ENCODE data around the gene PRELID1. TPM values are rescaled to one million over a fixed set of nuclear protein-coding genes. Genes with fewer than 3 reads are reported as not detected.
"Not testable (repeated sequence)": the region's sequence is repeated elsewhere in the genome, so short reads cannot be mapped to it uniquely, and the experiment has no call there.

Gene PRELID1, protein sequence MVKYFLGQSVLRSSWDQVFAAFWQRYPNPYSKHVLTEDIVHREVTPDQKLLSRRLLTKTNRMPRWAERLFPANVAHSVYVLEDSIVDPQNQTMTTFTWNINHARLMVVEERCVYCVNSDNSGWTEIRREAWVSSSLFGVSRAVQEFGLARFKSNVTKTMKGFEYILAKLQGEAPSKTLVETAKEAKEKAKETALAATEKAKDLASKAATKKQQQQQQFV
- total RNA-seq (10 to 100 TPM; 30.3 to 80.6 (median 42.4) TPM), polyA plus RNA-seq (100 to 1,000 TPM in 1 of 2 donors, 10 to 100 TPM in 1; 33.8 to 160 TPM)
- long read RNA-seq, donor 1, transcript PRELID1-201 (5 exons, 1,261 nt): major isoform, 80 of 85 reads
- long read RNA-seq, donor 1, partial matches to known transcripts: 2 of 85 reads
- long read RNA-seq, donor 1, other reads (novel, unspliced or antisense): 2 of 85 reads
- long read RNA-seq, donor 2, transcript PRELID1-201 (5 exons, 1,261 nt): major isoform, 209 of 214 reads
- long read RNA-seq, donor 2, partial matches to known transcripts: 4 of 214 reads
- long read RNA-seq, donor 2, other reads (novel, unspliced or antisense): 1 of 214 reads
- long read RNA-seq, donor 3, transcript PRELID1-201 (5 exons, 1,261 nt): major isoform, 102 of 108 reads
- long read RNA-seq, donor 3, partial matches to known transcripts: 4 of 108 reads
- long read RNA-seq, donor 3, other reads (novel, unspliced or antisense): 2 of 108 reads

DNA sequence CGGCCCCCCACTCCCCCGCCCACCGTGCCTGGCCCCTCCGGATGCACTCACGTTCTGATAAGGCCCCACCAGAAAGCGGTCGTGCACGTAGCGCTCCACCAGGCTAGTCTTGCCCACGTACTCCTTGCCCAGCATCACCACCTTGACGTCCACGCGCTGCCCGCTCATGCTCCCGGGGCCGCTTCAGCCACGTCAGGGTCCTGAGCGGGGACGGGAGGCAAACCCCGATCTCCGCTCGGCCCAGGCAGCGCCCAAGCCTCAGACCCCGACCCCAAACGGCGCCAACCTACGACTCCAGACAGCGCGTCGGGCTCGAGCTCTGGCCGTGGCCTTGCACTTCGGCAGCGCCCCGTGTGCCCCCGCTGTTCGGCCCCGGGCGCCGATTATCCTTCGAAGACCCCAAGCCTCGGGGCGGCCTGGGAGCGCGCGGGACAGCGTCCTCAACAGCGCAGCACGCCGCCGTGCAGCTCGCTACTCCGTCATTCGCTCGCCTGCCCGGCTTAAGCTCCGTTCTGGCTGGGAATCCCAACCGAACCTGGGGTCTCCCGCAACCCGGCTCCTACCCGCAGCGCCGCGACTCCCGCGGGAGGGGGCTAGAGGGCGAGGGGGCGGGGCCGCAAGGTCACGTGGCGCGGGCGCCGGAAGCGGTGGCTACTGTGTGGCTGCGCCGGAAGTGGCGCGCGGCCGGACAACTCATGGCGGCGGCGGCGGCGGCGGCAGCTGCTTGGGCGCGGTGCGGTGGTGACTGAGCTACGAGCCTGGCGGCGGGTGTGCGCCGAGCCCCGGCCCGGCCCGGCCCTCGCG lies at the start of gene PRELID1, which contains the start of gene RAB24:
TSS of gene PRELID1 (plus strand) at position 679 of the 804 bp plus-strand sequence. CDS start 187 bp downstream, outside the sequence.
TSS of gene RAB24 (minus strand) at position 599 of the 804 bp plus-strand sequence. CDS start at position 168, 431 bp downstream.
- TF ChIP-seq, protein P1, sequence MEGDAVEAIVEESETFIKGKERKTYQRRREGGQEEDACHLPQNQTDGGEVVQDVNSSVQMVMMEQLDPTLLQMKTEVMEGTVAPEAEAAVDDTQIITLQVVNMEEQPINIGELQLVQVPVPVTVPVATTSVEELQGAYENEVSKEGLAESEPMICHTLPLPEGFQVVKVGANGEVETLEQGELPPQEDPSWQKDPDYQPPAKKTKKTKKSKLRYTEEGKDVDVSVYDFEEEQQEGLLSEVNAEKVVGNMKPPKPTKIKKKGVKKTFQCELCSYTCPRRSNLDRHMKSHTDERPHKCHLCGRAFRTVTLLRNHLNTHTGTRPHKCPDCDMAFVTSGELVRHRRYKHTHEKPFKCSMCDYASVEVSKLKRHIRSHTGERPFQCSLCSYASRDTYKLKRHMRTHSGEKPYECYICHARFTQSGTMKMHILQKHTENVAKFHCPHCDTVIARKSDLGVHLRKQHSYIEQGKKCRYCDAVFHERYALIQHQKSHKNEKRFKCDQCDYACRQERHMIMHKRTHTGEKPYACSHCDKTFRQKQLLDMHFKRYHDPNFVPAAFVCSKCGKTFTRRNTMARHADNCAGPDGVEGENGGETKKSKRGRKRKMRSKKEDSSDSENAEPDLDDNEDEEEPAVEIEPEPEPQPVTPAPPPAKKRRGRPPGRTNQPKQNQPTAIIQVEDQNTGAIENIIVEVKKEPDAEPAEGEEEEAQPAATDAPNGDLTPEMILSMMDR (IDR thresholded peaks at IDR 0.05): peak in 10 of 12 donors; percentile 12 to 64 (median 38)
- TF ChIP-seq POLR2A (IDR thresholded peaks at IDR 0.05): peak in 1 of 2 donors; percentile 82
- intact Hi-C loops (cut with DNase I): loop anchor here in 6 of 10 donors (5.0 to 10.0 kb wide), 4 partner anchors 171 to 191 kb away; partner anchors contain the start of gene NSD1 (in 1 of the 6)
- Histone ChIP-seq H3K4me3 (peak within 1 kb of the TSS; percentile 76 to 100 (median 94)), H3K27ac (peak within 1 kb of the TSS; percentile 73 to 96 (median 88)), H3K9me3 (no peaks in the 10 kb centered on the region), H3K27me3 (no peaks in the 10 kb centered on the region), H3K4me1 (peaks cover 0 to 87% (median 46%) of the 10 kb centered on the region in 12 donors), H3K36me3 (peaks cover 0 to 49% (median 29%) of the 10 kb centered on the region in 9 donors)
- DNase-seq (peak; percentile 87 to 94 (median 91)), ATAC-seq (peak; percentile 49 to 84 (median 76))
- 0 to 2% (median 0%) methylated on average over 29 to 100 of the region's 100 CpGs for WGBS, 4 donors

- intact Hi-C loops (cut with DNase I): loop anchor here in 4 of 10 donors (10.0 kb wide), 2 partner anchors 51 to 141 kb away; no protein-coding TSS in a partner anchor
- WGBS, 4 donors: 34 to 55% (median 50%) methylated on average over 5 of the region's 5 CpGs
These were observed 47.3 kb upstream of the PRELID1 start for GRCh38 chr5:177256296-177256695.

GRCh38 chr5:177258711-177259110 lies 44.9 kb upstream of the PRELID1 start:
- H3K9me3 ChIP-seq, H3K27me3 ChIP-seq, H3K4me1 ChIP-seq, DNase-seq, H3K4me3 ChIP-seq, ATAC-seq, H3K27ac ChIP-seq: not testable (repeated sequence)
- intact Hi-C loops (cut with DNase I): loop anchor here in 4 of 10 donors (10.0 kb wide), 2 partner anchors 54 to 144 kb away; no protein-coding TSS in a partner anchor
- H3K36me3 ChIP-seq: peaks cover 0 to 100% (median 95%) of the 10 kb centered on the region in 9 donors
- 91 to 96% (median 93%) methylated on average over 7 of the region's 7 CpGs for WGBS, 4 donors

More at GRCh38 chr5:177256296-177256695, 47.3 kb upstream of the PRELID1 start:
- H3K27ac ChIP-seq: no peak overlapping the region
- no peak overlapping the region for H3K4me3 ChIP-seq
- no peak for DNase-seq
- TF ChIP-seq POLR2A (IDR thresholded peaks at IDR 0.05): no peak
- TF ChIP-seq, protein P1 (IDR thresholded peaks at IDR 0.05): no peak
- H3K4me1 ChIP-seq: peaks cover 0 to 4% (median 0%) of the 10 kb centered on the region in 12 donors
- H3K36me3 ChIP-seq: peaks cover 0 to 100% (median 98%) of the 10 kb centered on the region in 9 donors
- no peak for ATAC-seq
- no peaks in the 10 kb centered on the region for H3K27me3 ChIP-seq
- no peaks in the 10 kb centered on the region for H3K9me3 ChIP-seq

DNA sequence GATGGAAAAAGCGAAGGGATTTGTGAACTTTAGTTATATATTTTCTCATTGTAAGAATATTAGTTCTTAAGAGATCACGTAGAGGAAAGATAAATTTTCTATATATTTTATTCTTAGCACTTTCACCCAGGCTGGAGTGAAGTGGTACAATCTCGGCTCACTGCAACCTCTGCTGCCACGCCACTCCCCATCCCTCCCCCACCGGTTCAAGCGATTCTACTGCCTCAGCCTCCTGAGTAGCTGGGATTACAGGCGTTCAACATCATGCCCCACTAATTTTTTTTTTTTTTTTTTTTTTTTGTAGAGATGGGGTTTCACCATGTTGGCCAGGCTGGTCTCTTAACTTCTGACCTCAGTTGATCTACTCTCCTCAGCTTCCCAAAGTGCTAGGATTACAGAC lies 42.6 kb upstream of the PRELID1 start:
- Histone ChIP-seq H3K4me1 (no peaks in the 10 kb centered on the region), H3K9me3 (no peaks in the 10 kb centered on the region), H3K4me3 (no peak overlapping the region), H3K27me3 (no peaks in the 10 kb centered on the region), H3K36me3 (peaks cover 0 to 100% (median 93%) of the 10 kb centered on the region in 9 donors), H3K27ac (no peak overlapping the region)
- DNase-seq (no peak), ATAC-seq (no peak)
- TF ChIP-seq, protein P1 (IDR thresholded peaks at IDR 0.05): no peak
- TF ChIP-seq POLR2A (IDR thresholded peaks at IDR 0.05): no peak
- intact Hi-C loops (cut with DNase I): no loop called here
- 88 to 92% (median 90%) methylated on average over 7 of the region's 7 CpGs for WGBS, 4 donors
